Medulla oblongata (tissue), 1 donor: ENCODE measurements around the gene EHBP1L1.

Source experiments
- DNase-seq: peaks from one replicate; pipeline ENCODE4 v3.0.0-alpha.2; 2015; ENCODE audit errors: extremely low spot score

Gene EHBP1L1

DNA sequence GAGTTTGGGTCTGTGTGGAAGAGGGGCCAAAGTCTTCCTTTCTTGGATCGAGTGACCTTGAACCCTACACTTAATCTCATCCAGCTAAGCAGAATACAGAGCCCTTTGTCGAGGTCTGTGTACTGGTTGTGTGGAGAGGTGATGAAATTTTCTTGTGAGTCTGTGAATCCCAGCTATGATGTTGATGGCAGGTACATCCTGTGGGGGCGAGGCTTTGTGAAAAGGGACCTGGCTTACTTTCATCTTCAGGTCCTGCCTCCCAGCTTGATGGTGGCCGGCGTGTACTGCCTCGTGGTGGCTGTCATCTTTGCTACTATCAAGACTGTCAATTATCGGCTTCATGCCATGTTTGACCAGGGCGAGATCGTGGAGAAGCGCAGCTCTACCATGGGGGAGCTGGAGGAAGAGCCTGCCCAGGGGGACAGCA, 40.7 kb downstream of the EHBP1L1 start:
- DNase-seq, result no peak

DNA sequence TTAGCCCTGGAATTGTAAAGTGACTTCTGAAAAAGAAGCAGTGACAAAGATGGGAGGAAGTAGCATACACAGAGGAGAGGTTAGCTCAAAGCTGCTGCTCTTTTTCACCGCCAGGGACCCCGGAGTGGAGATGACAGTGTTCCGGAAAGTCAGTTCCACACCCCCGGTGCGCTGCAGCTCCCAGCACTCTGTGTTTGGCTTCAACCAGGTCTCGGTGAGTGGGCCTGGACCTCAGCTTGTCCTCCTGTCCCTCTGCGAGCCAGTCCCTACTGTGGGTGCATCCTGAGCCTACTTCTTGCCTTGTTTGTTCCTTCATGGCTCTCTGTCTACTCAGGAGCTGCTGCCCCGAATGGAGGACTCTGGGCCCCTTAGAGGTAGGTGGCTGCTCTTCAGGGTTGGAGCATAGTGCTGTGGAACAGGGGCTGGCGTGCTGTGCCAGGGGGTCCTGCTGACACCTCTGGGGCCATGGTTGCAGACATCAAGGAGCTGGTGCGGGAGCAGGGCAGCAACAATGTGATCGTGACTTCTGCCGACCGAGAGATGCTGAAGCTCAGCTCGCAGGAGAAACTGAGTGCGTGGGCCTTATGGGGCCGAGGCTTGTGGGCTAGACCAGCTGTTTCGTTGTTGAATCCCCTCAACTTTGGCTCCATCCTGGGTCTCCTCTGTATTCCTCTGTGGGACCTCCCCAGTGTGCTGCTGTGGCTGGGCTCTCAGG, 41.4 kb downstream of the EHBP1L1 start:
- no peak for DNase-seq

DNA sequence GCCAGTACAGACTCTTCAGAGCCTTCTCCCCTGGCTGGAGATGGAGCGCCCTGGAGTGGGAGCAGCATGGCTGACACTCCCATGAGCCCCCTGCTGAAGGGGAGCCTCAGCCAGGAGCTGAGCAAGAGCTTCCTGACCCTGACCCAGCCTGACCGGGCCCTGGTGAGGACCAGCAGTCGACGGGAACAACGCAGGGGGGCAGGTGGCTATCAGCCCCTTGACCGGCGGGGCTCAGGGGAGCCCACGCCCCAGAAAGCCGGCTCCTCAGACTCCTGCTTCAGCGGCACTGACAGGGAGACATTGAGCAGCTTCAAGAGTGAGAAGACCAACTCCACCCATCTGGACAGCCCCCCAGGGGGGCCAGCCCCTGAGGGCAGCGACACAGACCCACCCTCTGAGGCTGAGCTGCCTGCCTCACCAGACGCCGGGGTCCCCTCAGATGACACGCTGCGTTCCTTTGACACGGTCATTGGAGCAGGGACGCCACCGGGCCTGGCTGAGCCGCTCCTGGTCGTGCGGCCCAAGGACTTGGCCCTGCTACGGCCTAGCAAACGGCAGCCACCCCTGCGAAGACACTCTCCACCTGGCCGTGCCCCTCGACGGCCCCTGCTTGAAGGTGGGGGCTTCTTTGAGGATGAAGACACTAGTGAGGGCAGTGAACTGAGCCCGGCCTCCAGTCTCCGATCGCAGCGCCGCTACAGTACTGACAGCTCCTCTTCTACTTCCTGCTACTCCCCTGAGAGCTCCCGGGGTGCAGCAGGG, 42.3 kb downstream of the EHBP1L1 start:
- no peak for DNase-seq

DNA sequence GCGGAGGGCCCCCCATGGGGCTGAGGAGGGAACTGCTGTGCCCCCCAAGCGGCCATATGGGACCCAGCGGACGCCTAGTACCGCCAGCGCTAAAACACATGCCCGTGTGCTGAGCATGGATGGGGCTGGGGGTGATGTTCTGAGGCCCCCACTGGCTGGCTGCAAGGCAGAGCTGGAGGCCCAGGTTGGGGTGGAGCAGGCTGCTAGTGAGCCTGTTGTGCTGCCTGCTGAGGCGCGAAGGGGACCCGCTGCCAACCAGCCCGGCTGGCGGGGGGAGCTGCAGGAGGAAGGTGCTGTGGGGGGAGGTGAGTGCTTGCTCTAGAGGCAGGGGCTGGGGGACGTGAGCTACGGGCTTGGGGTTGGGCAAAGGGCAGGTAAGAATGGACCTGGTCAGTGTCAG, 42.9 kb downstream of the EHBP1L1 start:
- no peak for DNase-seq

DNA sequence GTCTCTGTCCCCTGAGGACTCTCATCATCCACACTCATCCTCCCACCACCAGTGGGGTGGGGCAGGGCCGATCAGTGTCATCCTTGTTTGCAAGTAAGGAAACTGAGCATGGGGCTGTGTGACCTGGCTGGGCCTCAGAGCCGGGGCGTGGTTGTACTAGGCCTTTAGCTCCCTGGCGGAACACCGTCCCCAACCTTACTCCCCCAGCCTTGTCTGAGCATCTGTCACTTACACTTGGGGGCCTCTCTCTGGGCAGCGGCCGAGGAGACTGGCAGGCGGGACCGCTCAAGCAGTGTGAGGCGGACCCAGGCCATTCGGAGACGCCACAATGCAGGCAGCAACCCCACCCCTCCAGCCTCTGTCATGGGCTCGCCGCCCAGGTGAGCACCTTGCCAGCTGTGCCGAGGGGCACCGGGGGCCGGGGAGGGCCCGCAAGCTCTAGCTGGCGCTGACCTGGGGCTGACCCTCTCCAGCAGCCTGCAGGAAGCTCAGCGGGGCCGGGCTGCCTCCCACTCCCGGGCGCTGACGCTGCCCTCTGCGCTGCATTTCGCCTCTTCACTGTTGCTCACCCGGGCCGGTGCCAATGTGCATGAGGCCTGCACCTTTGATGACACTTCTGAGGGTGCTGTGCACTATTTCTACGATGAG, 43.6 kb downstream of the EHBP1L1 start:
- DNase-seq, result no peak

DNA sequence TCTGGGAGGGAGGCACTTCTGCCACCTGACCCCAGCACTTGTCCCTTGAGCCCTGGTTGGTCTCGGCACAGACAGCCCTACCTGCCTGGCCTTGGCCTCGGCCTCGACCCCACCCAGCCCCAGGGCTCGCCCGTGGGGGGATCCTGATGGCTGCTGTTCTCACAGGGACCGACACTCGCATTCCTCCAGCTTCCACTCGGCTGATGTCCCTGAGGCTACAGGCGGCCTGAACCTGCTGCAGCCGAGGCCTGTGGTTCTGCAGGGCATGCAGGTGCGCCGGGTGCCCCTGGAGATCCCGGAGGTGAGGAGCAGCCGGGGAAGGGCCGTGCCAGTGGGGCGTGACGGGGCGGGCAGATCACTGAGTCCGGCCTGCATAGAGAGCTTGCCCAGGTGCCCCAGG, 44.8 kb downstream of the EHBP1L1 start:
- no peak for DNase-seq

DNA sequence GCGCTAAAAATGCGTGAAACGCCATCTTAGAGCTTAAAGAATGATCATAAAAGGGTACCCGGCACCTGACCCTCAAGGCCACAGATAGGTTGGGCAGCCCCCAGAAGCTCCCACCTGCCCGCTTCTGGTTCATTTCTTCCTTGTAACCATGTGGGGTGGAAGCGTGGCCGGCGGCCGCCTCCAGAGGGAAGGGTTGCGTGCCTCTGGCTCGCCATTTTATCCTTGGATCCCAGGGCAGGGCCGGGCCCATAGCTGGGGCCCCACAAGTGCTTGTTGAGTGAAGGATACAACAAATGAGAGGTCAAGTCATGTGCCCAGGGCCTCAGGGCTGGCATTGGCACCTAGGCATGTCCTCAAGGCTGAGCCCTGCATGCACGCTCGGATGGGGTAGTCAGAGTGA, 45.6 kb downstream of the EHBP1L1 start:
- no peak for DNase-seq

DNA sequence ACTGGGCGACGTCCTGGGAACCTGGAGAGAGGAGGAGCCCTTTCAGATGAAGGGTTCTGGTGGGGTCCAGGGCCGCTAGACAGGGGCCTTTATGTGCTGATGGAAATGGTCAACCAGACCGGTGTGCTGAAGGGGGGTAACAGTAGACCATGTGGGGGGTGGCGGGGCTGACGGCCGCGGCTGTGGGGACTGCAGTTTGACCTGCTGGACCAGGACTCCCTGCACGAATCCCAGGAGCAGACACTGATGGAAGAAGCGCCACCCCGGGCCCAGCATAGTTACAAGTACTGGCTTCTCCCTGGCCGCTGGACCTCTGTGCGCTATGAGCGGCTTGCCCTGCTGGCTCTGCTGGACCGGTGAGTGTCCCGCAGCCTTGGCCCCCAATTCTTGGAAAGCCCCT, 46.2 kb downstream of the EHBP1L1 start:
- no peak for DNase-seq

DNA sequence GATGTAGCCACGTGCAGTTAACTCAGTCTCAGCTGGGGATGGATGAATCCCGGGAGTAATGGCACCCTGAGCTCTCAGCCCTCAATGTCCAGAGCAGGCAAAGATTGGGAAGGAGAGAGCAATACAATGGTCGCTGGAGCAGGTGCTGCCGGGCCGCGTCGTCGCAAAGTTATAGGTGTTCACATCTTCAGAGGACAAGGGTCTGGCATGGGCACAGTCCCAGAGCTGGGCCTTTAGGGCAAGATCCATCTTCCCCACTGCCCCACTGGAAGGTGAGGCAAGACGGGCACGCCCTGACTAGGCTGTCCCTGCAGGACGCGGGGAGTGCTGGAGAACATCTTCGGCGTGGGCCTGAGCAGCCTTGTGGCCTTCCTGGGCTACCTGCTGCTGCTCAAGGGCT, 47.3 kb downstream of the EHBP1L1 start:
- no peak for DNase-seq

DNA sequence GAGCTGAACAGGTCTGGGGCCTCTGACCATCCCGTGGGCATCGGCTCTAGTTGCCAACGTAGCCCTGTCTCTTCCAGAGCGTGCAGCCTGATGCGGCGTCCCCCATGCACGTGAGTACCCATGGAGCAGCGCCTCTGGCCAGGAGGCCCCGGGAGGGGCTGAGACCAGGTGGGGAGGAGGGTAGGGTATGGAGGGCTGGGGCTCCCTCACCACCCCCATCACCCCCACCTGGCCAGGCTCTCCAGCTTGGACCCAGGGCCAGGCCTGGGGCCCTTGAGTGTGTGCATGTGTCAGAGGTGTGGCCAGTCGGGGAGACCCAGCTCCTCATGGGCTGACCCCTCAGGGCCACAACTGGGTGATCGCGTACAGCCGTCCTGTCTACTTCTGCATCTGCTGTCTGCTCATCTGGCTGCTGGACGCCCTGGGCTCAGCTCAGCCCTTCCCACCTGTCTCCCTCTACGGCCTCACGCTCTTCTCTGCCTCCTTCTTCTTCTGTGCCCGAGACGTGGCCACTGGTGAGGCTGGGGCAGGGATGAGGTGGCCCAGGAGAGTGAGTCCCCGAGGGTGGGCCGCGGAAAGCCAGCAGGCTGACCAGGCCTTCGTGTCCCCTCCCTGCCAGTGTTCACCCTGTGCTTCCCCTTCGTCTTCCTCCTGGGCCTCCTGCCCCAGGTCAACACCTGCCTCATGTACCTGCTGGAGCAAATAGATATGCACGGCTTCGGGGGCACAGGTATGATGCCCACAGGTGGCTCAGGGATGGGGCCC, 48.2 kb downstream of the EHBP1L1 start:
- no peak for DNase-seq

DNA sequence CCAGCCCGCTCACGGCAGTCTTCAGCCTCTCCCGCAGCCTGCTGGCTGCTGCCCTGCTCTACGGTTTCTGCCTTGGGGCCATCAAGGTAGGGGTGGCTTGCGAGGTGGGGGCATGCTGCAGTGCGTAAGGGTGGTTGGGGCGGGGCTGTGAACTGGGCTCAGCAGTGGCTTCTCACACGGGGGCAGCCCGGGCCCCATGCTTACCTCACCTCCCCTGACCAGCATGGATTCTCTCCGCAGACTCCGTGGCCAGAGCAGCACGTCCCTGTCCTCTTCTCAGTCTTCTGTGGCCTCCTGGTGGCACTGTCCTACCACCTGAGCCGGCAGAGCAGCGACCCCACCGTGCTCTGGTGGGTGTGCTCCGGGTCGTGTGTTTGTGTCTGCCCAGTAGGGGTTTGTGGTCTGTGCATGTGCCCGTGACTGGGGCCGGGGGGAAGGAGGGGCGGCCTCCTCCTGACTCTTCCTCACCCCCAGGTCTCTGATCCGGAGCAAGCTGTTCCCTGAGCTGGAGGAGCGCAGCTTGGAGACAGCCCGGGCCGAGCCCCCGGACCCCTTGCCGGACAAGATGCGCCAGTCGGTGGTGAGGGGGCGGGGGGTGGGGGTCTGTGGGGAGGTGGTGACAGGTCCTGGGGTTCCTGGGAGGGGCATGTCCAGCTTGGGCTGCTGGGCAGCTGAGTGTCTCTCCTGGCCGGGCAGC, 49.2 kb downstream of the EHBP1L1 start:
- no peak for DNase-seq

DNA sequence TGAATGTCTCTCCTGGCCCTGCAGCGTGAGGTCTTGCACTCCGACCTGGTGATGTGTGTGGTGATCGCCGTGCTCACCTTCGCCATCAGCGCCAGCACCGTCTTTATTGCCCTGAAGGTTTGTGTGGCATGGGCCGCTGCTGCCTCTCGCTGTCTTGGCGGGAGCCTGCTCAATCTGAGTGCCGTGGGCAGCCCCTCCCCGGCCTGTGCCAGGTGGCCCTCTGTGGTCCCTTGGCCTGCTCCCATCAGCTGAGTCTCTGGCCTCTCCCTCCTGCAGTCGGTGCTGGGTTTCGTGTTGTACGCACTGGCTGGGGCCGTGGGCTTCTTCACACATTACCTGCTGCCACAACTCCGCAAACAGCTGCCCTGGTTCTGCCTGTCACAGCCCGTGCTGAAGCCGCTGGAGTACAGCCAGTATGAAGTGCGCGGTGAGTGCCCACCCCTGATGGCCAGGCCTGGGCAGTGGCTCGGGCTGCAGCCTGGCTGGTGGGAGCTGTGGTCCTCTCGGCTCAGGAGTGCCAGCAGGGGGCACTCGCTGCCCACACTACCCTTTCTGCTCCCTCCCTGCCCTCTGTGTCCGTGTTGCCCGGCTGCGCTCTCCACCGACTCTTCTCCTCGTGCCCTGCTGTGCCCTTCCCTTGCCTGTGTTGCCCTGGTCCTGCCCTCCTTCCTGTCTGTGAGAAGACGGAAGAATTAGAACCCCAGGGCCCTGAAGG, 49.9 kb downstream of the EHBP1L1 start:
- peak; percentile 83 for DNase-seq

DNA sequence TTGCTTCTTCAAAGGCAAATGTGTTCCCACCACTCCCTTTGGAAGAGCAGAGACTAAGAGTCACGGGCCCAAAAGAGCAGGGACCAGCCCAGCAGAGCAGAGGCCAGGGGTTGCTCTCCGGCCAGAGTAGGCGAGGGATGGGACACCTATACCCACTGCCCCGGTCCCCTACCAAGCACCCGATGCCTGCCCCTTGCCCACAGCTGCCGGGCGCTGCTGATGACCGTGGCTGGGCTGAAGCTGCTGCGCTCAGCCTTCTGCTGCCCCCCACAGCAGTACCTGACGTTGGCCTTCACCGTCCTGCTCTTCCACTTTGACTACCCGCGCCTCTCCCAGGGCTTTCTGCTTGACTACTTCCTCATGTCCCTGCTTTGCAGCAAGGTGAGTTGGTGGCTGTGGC, 51.3 kb downstream of the EHBP1L1 start:
- no peak for DNase-seq

DNA sequence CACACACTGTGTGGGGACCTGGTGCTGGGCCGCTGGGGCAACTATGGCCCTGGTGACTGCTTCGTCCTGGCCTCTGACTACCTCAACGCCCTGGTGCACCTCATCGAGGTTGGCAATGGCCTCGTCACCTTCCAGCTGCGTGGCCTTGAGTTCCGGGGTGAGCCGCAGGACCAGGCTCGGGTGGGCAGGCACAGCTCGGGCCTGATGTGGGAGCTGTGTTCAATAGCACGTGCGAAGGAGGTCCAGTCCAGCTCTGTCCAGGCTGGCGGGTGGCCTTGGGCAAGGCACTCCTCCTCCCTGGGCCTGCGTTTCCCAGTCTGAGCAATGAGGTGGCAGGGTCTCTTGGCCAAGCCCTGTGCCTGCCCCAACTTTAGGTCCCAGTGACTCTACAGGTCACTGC, 53.7 kb downstream of the EHBP1L1 start:
- DNase-seq, result no peak

DNA sequence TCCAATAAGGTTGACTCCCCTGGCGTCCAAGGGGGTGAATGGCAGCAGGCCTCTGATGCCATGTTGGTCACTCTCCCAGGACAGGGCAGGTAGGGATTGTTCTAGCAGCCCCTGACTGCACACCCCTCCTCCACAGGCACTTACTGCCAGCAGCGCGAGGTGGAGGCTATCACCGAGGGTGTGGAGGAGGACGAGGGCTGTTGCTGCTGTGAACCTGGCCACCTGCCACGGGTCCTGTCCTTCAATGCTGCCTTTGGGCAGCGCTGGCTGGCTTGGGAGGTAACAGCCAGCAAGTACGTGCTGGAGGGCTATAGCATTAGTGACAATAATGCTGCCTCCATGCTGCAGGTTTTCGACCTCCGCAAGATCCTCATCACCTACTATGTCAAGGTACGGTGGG, 54.4 kb downstream of the EHBP1L1 start:
- DNase-seq, result no peak

DNA sequence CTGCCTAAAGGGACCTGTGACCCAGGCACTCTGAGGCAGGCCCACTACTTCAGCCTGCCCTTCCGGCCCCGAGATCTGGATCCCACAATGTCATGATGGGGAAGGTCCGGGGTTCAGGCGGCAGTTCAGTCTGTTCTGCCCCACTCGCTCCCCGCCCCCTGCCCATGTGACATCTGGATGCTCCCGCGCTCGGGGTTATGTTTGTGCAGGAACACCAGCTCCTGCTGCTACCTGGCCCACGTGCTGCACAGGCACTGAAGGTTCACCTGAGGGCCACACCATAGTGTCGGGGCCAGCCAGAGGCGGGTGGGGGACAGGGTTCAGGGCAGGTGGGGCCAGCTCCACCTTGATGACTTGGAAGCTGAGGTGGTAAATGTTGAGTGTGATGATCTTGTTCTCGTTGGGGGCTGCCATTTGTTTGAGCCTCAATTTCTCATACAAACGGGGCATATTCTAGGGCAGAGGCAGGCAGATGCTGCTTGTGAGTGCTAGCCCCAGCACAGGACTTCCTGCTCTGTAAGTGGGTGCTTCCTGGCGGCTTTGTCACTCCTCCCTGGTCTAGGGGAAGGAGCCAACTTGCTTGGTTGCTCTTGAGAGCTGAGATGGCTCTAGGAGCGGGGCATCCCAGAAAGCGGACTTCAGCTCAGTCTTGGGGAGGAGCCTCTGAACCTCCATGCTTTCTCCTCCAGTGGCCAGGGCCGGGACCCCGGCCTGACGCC, 57.7 kb downstream of the EHBP1L1 start:
- no peak for DNase-seq

DNA sequence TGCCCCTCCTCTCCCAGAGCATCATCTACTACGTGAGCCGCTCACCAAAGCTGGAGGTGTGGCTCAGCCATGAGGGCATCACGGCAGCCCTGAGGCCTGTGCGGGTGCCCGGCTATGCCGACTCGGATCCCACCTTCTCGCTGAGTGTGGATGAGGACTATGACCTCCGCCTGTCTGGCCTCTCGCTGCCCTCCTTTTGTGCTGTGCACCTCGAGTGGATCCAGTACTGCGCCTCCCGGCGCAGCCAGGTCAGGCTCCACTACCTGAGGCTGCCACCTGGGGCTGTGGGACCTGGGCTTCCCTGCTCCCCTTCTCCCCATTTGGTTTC, 58.2 kb downstream of the EHBP1L1 start:
- no peak for DNase-seq

DNA sequence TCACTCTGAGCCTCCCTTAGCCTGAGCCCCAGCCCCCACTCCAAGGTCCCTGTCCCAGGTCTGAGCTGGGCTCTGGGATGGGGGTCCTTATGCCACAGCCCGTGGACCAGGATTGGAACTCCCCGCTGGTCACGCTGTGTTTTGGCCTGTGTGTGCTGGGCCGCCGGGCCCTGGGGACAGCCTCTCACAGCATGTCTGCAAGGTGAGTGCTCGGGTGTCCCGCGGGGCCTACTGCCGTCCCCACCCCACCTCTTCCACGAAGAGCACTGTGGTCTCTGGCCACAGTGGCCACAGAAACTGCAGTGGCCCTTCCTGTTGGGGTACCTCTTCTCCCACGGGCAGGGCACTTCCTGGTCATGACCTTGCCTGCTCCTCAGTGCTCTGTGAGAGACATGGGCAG, 58.6 kb downstream of the EHBP1L1 start:
- no peak for DNase-seq

DNA sequence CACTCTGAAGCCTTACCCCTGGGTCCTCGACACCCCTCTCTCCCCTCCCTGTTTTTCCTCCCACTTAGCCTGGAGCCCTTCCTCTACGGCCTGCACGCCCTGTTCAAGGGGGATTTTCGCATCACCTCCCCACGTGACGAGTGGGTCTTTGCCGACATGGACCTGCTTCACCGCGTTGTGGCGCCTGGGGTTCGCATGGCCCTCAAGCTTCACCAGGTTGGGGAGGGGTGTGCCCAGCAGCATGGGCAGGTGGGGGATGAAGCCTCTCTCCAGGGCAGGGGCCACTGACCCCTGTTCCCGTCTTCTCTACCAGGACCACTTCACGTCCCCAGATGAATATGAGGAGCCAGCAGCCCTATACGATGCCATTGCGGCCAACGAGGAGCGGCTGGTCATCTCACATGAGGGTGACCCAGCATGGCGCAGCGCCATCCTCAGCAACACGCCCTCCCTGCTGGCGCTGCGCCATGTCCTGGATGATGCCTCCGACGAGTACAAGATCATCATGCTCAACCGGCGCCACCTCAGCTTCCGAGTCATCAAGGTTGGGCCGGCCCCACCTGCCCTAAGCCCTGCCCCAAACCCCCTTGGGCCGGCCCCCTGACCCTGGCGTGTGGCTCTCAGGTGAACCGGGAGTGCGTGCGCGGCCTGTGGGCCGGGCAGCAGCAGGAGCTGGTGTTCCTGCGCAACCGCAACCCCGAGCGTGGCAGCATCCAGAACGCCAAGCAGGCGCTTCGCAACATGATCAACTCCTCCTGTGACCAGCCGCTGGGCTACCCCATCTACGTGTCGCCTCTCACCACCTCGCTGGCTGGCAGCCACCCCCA, 59.3 kb downstream of the EHBP1L1 start:
- DNase-seq, result no peak
